Vagina (tissue), 2 donors: ENCODE results near the gene NFIX. TPM values are rescaled to one million over a fixed set of nuclear protein-coding genes. Genes with fewer than 3 reads are reported as not detected.

Source experiments
- DNase-seq, 2 donors: peaks; one replicate each; pipeline ENCODE4 v3.0.0-alpha.2; 2017; ENCODE audit errors: extremely low spot score in 2 of 2
- H3K27ac ChIP-seq: fragments of 200-600 bp; sonication (generic); one replicate; pipeline ENCODE4 v1.5.1; 2019
- H3K27me3 ChIP-seq: fragments of 200-600 bp; sonication (generic); one replicate; pipeline ENCODE4 v1.5.1; 2019
- H3K36me3 ChIP-seq, 2 donors: fragments of 200-600 bp; sonication (generic); one replicate each; pipeline ENCODE4 v1.5.1; 2017 to 2019
- H3K4me1 ChIP-seq: fragments of 200-600 bp; sonication (generic); one replicate; pipeline ENCODE4 v1.5.1; 2019
- H3K4me3 ChIP-seq, 2 donors: fragments of 200-600 bp; sonication (generic); 1 replicate in 1 of 2; 2 replicates in 1 of 2; pipeline ENCODE4 v1.5.1; 2016 to 2019
- H3K9me3 ChIP-seq: fragments of 200-600 bp; sonication (generic); one replicate; pipeline ENCODE4 v1.5.1; 2019
- CTCF ChIP-seq, 3 experiments: fragments of 450-650 bp in 2 of 3; fragments of 200-600 bp in 1 of 3; sonication (generic) in 1 of 3; IDR thresholded peaks; one replicate each; pipeline ENCODE4 v1.5.1; 2017 to 2019; ENCODE audit warnings: antibody characterized with exemption in 3 of 3, mild to moderate bottlenecking in 2 of 3, moderate library complexity in 2 of 3
- POLR2A ChIP-seq, 2 donors: fragments of 450-650 bp; IDR thresholded peaks; one replicate each; pipeline ENCODE4 v1.6.1; 2017; ENCODE audit warnings: antibody characterized with exemption in 2 of 2, mild to moderate bottlenecking in 2 of 2, moderate library complexity in 2 of 2
- POLR2AphosphoS5 ChIP-seq, 2 donors: sonication (generic); formaldehyde crosslinking; IDR thresholded peaks; one replicate each; pipeline ENCODE4 v1.9.0; 2017; ENCODE audit warnings: antibody characterized with exemption in 2 of 2, mild to moderate bottlenecking in 2 of 2, low read depth in 1 of 2; ENCODE audit not compliant: insufficient read depth in 1 of 2
- intact Hi-C: fragments of 100-400 bp; cut with DNase I; formaldehyde crosslinking; loops from one replicate; pipeline ENCODE4 v1.15.1; 2023
- total RNA-seq: library from RNA; depleted of rRNA; stranded (reverse); fragments of >200 nt; gene quantifications from one replicate; pipeline ENCODE4 v1.2.3, GENCODE V29; 2016

NFIX gene
- total RNA-seq, 1 donor from 2014 or later: 81.8 TPM

DNA sequence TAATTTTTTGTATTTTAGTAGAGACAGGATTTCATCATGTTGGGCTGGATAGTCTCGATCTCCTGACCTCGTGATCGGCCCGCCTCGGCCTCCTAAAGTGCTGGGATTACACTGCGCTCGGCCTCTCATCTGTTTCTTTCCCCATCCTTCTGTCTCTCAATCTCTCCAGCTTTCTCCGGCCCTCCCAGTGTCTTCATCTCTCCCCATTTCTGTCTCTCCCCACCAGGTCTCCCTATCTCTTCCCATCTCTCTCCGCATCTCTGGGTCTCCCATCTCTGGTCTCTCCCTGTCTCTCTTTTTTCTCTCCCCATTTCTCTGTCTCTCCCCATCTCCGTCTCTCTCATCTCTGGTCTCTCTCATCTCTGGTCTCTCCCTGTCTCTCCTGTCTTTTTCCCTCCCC lies 12.2 kb upstream of the NFIX start:
- H3K9me3 ChIP-seq: no peaks in the 10 kb centered on the region
- intact Hi-C loops: loop anchor here (5.0 kb wide), 2 partner anchors 79 to 109 kb away; no protein-coding TSS in a partner anchor
- TF ChIP-seq POLR2AphosphoS5 (IDR thresholded peaks at IDR 0.05; ENCODE audit: insufficient read depth in 1 of 2, low read depth in 1 of 2): no peak
- no peak for TF ChIP-seq POLR2A (IDR thresholded peaks at IDR 0.05)
- TF ChIP-seq CTCF (IDR thresholded peaks at IDR 0.05): no peak
- no peak overlapping the region for H3K27ac ChIP-seq
- H3K4me3 ChIP-seq: peak overlapping the region; percentile 26 to 31
- no peaks in the 10 kb centered on the region for H3K36me3 ChIP-seq
- H3K4me1 ChIP-seq: peaks cover 21% of the 10 kb centered on the region
- DNase-seq: no peak
- no peaks in the 10 kb centered on the region for H3K27me3 ChIP-seq

DNA sequence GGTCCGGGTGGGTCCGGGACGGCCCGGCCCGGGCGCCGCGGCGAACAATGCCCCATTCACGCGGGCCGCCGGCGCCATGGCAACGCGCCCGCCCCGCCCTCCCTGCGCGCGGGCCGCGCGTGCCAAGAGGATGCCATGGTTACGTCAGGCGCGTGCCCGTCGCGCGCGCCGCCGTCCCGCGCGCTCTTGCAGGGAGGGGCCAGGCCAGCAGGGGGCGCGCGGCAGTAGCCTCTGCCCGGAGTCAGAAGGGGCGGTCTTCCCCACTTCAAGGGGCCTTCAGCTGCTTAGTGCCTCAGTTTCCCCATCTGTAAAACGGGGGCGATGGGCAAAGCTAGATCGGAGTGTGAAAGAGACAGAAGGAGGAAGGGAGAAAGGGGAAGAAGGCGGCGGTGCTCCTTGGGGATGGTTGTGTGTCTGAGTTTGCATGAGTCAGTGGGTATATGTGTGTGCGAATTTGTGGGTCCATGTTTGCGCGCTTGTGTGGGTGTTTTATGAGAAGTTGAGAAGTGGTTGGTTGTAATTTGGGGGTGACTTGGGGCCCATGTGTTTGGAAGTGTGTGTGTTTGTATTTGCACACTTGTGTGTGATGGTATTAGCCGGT lies 11.6 kb upstream of the NFIX start:
- H3K4me1 ChIP-seq: peaks cover 21% of the 10 kb centered on the region
- DNase-seq: peak in 1 of 2 donors; percentile 89
- TF ChIP-seq CTCF (IDR thresholded peaks at IDR 0.05) (peak; percentile 94 to 99 (median 95)), POLR2AphosphoS5 (IDR thresholded peaks at IDR 0.05; ENCODE audit: insufficient read depth in 1 of 2, low read depth in 1 of 2) (peak in 1 of 2 donors; percentile 39), POLR2A (IDR thresholded peaks at IDR 0.05) (no peak)
- H3K27me3 ChIP-seq: no peaks in the 10 kb centered on the region
- H3K4me3 ChIP-seq: peak overlapping the region; percentile 26 to 31
- no peaks in the 10 kb centered on the region for H3K9me3 ChIP-seq
- H3K27ac ChIP-seq: no peak overlapping the region
- no peaks in the 10 kb centered on the region for H3K36me3 ChIP-seq
- intact Hi-C loops: loop anchor here (5.0 kb wide), 2 partner anchors 79 to 109 kb away; no protein-coding TSS in a partner anchor

DNA sequence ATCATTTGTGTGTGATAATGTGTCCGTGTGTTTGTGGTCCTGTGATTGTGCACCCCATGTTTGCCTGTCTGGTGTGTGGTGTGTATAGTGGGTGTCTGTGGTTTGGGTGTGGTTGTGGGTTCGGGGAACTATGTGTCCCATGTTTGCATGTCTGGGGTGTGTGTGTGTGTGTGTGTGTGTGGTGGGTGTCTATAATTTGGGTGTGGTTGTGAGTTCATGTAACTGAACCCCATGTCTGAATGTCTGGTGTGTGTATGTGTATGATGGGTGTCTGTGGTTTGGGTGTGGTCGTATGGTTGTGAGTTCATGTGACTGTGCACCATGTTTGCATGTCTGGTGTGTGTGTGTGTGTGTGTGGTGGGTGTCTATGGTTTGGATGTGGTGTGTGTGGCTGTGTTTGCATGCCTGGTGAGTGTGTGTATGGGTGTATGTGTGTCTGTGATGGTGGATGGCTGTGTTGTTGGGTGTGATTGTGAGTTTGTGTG lies 11.1 kb upstream of the NFIX start:
- Histone ChIP-seq H3K36me3 (no peaks in the 10 kb centered on the region), H3K9me3 (no peaks in the 10 kb centered on the region), H3K27ac (peak overlapping the region; percentile 20), H3K4me1 (peaks cover 21% of the 10 kb centered on the region), H3K27me3 (no peaks in the 10 kb centered on the region), H3K4me3 (no peak overlapping the region)
- intact Hi-C loops: loop anchor here (5.0 kb wide), 2 partner anchors 78 to 108 kb away; no protein-coding TSS in a partner anchor
- DNase-seq: peak in 1 of 2 donors; percentile 86
- TF ChIP-seq POLR2AphosphoS5 (IDR thresholded peaks at IDR 0.05; ENCODE audit: insufficient read depth in 1 of 2, low read depth in 1 of 2) (no peak), POLR2A (IDR thresholded peaks at IDR 0.05) (no peak), CTCF (IDR thresholded peaks at IDR 0.05) (no peak)

- peaks cover 21% of the 10 kb centered on the region for H3K4me1 ChIP-seq
- H3K27ac ChIP-seq: peak overlapping the region; percentile 20
- H3K27me3 ChIP-seq: no peaks in the 10 kb centered on the region
- no peak for TF ChIP-seq CTCF (IDR thresholded peaks at IDR 0.05)
- TF ChIP-seq POLR2A (IDR thresholded peaks at IDR 0.05): no peak
- no peak for TF ChIP-seq POLR2AphosphoS5 (IDR thresholded peaks at IDR 0.05; ENCODE audit: insufficient read depth in 1 of 2, low read depth in 1 of 2)
- no peak overlapping the region for H3K4me3 ChIP-seq
- DNase-seq: peak in 1 of 2 donors; percentile 84
- H3K36me3 ChIP-seq: no peaks in the 10 kb centered on the region
- intact Hi-C loops: loop anchor here (5.0 kb wide), 2 partner anchors 78 to 108 kb away; no protein-coding TSS in a partner anchor
- H3K9me3 ChIP-seq: no peaks in the 10 kb centered on the region
These were observed 10.6 kb upstream of the NFIX start for GRCh38 chr19:12984683-12985048.
